ENCODE data around the gene CA12.

GRCh38 chr15:63391669-63392360 is 10.2 kb upstream of the CA12 start:
- no peak for TF ChIP-seq POLR2A (IDR thresholded peaks at IDR 0.05)
- TF ChIP-seq, protein P1, sequence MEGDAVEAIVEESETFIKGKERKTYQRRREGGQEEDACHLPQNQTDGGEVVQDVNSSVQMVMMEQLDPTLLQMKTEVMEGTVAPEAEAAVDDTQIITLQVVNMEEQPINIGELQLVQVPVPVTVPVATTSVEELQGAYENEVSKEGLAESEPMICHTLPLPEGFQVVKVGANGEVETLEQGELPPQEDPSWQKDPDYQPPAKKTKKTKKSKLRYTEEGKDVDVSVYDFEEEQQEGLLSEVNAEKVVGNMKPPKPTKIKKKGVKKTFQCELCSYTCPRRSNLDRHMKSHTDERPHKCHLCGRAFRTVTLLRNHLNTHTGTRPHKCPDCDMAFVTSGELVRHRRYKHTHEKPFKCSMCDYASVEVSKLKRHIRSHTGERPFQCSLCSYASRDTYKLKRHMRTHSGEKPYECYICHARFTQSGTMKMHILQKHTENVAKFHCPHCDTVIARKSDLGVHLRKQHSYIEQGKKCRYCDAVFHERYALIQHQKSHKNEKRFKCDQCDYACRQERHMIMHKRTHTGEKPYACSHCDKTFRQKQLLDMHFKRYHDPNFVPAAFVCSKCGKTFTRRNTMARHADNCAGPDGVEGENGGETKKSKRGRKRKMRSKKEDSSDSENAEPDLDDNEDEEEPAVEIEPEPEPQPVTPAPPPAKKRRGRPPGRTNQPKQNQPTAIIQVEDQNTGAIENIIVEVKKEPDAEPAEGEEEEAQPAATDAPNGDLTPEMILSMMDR (IDR thresholded peaks at IDR 0.05), result no peak
